ENCODE measurements around the gene SH3RF3.
A peak's percentile ranks its signal among the peaks of the same experiment; 100 is the strongest.

Gene SH3RF3

DNA sequence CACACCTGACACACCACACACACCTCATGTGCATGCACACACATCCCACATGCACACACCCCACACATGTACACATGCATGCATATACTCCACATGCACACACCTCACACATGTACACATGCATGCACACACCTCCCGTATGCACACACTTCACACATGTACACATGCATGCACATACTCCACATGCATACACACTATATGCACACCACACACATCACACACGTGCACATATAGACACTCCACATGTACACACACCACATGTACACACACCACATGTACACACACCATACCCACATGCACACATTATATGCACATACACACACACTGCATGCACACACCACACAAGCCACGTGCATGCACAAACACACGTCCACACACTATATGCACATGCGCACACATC lies 384.2 kb downstream of the SH3RF3 start:
- TF ChIP-seq, protein P1, sequence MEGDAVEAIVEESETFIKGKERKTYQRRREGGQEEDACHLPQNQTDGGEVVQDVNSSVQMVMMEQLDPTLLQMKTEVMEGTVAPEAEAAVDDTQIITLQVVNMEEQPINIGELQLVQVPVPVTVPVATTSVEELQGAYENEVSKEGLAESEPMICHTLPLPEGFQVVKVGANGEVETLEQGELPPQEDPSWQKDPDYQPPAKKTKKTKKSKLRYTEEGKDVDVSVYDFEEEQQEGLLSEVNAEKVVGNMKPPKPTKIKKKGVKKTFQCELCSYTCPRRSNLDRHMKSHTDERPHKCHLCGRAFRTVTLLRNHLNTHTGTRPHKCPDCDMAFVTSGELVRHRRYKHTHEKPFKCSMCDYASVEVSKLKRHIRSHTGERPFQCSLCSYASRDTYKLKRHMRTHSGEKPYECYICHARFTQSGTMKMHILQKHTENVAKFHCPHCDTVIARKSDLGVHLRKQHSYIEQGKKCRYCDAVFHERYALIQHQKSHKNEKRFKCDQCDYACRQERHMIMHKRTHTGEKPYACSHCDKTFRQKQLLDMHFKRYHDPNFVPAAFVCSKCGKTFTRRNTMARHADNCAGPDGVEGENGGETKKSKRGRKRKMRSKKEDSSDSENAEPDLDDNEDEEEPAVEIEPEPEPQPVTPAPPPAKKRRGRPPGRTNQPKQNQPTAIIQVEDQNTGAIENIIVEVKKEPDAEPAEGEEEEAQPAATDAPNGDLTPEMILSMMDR (IDR thresholded peaks at IDR 0.05; ENCODE audit: control insufficient read depth, extremely low read depth, insufficient read depth), result no peak
- no peak overlapping the region for H3K4me3 ChIP-seq (ENCODE audit: low read depth, low read length)
- no peak for DNase-seq (ENCODE audit: low read depth)

DNA sequence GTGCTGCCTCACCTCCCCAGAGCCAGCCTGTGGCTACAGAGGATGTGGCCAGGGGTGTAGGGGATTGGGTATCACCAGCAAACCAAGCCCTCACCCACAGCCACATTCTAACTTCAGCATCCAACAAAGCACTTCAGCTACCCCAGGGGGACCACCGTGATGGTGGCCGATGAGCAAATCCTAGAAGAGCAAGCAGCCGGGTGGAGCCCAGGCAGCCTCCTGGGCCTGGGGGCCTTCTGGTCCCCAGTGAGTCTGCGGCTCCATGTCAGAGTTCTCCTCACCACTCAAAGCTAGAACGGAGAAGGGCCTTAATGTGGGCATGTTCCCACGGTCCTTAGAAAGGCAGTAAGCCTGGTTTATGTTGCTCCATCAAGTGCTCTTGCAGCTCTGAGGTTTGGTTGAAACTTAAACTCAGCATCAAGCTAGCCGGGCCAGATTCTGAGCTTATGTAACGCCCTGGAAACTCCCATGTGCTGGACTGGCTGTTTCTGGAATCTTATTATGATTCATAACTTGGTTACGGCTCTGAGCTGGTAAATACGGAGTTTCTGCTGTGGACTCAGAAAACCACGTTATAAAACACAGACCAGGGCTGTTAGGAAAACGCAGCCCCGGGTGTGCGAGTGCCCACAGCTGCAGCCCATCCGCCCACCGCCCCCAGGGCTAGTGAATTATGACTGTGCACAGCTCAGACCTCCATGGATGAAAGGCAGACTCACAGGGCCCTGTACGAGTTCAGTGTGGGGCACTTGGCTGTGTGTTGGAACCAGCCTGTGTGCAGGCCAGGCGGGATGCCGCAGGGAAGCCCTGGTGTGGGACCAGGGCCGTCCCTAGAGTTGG lies 385.0 kb downstream of the SH3RF3 start:
- H3K4me3 ChIP-seq (ENCODE audit: low read depth, low read length), result no peak overlapping the region
- TF ChIP-seq, protein P1 (IDR thresholded peaks at IDR 0.05; ENCODE audit: control insufficient read depth, extremely low read depth, insufficient read depth), result no peak
- DNase-seq (ENCODE audit: low read depth), result no peak

DNA sequence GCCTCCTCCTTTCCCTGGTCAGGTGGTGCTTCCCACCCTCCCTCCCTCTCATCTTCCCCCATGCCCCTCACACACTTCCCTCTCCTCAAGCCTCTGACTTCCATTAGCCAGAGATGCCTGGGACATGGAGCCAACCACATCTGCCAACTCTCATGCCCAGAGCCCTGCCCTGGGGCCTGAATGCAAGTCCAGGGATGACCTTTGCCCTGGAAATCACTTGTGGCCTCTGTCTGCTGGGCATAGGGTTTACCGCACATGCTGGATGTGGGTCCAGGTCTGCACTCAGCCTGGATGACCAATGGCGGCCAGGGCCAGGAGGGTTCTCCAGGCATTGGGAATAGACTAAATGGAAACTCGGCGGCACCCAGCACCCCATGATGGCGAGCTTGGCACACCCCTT lies 385.9 kb downstream of the SH3RF3 start:
- H3K4me3 ChIP-seq (ENCODE audit: low read depth, low read length), result no peak overlapping the region
- TF ChIP-seq, protein P1 (IDR thresholded peaks at IDR 0.05; ENCODE audit: control insufficient read depth, extremely low read depth, insufficient read depth), result no peak
- no peak for DNase-seq (ENCODE audit: low read depth)

DNA sequence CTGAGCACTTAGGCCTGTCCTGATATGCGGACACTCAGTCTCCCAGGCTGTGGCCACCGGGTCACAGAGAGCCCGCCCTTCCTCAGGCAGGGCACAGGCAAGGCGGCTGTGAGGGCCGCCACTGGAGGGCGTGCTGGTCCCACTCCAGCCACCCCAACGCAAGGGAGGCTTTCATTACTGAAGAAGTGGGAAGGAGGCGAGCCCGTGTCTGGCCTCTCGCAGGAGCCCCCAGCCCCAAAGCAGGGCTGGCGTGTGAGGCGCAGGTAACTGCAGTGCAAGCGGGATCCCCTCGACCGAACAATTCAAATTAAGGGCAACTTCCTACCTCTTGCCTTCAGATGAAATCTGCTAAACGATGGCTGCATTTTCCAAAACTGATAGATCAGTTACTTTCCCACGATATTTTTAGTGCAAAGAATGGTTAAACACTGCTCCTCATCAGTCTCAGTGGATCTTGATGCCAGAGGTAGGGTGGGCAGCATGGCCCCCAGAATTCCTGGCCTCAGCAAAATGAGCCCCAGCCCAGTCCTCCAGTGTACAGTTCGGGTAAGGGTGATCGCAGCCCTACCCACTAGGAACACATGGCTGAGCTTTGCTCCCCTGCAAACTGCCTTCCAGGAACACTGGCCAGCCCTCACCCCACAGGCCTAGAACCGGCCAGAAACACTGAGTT lies 387.6 kb downstream of the SH3RF3 start:
- peak; percentile 11 for DNase-seq (ENCODE audit: low read depth)
- TF ChIP-seq, protein P1 (IDR thresholded peaks at IDR 0.05; ENCODE audit: control insufficient read depth, extremely low read depth, insufficient read depth), result peak; percentile 93
- H3K4me3 ChIP-seq (ENCODE audit: low read depth, low read length), result no peak overlapping the region

DNA sequence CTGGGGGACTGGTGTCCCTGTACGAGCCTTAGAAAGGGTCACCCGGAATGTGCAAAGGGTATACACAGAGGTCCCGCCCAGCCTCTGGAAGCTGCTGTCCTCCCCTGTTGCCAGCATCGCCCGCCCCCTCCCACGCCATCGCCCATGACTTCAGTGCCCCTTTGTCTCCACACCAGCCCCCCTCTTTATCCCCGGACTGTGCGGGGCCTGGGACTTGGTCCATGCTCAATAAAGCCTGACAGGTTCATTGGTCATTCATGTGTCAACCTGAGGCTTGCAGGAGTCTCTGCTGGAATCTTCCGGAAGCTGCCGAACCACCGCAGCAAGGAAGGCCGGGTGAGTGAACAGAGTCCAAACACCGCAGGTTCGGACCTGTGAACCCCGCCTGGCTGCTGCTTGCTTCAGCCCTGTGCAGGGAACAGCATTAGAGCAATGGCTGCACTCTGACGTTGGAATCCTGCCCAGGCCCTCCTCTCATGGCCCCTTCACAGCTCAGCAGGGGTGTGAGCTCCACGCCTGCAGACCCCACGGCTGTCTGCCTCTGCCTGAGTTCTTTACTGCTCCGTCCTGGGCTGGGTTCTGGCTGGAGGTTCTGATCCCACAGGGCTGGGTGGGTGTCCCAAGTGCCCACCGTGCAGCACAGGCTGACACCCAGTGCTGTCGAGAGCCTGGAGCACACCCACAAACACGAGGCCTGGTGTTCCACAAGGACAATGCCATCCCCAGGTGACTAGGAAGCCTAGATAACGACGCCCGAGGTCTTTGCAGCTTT lies 388.3 kb downstream of the SH3RF3 start:
- DNase-seq (ENCODE audit: low read depth), result no peak
- TF ChIP-seq, protein P1 (IDR thresholded peaks at IDR 0.05; ENCODE audit: control insufficient read depth, extremely low read depth, insufficient read depth), result no peak
- no peak overlapping the region for H3K4me3 ChIP-seq (ENCODE audit: low read depth, low read length)

DNA sequence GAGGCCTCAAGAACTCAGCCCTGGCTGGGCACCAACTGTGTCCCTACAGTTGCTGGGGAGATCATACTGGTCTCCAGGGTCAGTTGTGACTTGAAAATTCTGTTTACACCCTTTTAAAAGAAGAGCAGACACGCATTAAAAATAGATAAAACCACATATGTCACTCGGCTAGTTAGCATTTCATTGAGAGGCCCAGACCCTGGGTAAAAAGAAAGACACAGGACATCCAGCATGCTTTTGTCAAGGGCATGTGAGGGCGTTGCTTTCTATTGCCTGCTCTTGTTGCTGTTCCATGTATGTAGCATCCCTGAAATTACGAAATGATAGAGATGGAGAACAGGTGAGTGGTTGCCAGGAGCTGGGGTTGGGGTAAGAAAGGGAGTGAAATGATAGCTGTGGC lies 390.5 kb downstream of the SH3RF3 start:
- TF ChIP-seq, protein P1 (IDR thresholded peaks at IDR 0.05; ENCODE audit: control insufficient read depth, extremely low read depth, insufficient read depth), result no peak
- DNase-seq (ENCODE audit: low read depth), result no peak

More for the DNA sequence above, 390.5 kb downstream of the SH3RF3 start:
- no peak overlapping the region for H3K4me3 ChIP-seq (ENCODE audit: low read depth, low read length)
